Measurements from ENCODE around the gene IL18BP. TPM values are rescaled to one million over a fixed set of nuclear protein-coding genes. Genes with fewer than 3 reads are reported as not detected.

The IL18BP gene
- total RNA-seq, 1 experiment from 2014 or later = 5.1 TPM

GRCh38 chr11:71987521-71987920 is 11.2 kb upstream of the IL18BP start:
- POLR2A ChIA-PET = interaction anchor here (0.6 to 1.2 kb wide), 3 partner anchors 10 to 54 kb away, joined by 4 read pairs; no protein-coding TSS in a partner anchor
- no TSS peak for BruUV-seq (replicated peaks)
- H3K9me3 Mint-ChIP-seq (ENCODE audit: unreplicated experiment) = no peaks in the 10 kb centered on the region
- intact Hi-C loops (cut with micrococcal nuclease) = no loop called here
- H3K4me3 Mint-ChIP-seq (ENCODE audit: unreplicated experiment) = no peak overlapping the region
- no peaks in the 10 kb centered on the region for H3K27me3 Mint-ChIP-seq (ENCODE audit: insufficient read depth, unreplicated experiment)
- H3K27ac Mint-ChIP-seq (ENCODE audit: low read depth, unreplicated experiment) = no peak overlapping the region
- H3K4me1 Mint-ChIP-seq (ENCODE audit: insufficient read depth, unreplicated experiment) = no peaks in the 10 kb centered on the region
- DNase-seq (ENCODE audit: unreplicated experiment) = no peak
- TF ChIP-seq, protein P1, sequence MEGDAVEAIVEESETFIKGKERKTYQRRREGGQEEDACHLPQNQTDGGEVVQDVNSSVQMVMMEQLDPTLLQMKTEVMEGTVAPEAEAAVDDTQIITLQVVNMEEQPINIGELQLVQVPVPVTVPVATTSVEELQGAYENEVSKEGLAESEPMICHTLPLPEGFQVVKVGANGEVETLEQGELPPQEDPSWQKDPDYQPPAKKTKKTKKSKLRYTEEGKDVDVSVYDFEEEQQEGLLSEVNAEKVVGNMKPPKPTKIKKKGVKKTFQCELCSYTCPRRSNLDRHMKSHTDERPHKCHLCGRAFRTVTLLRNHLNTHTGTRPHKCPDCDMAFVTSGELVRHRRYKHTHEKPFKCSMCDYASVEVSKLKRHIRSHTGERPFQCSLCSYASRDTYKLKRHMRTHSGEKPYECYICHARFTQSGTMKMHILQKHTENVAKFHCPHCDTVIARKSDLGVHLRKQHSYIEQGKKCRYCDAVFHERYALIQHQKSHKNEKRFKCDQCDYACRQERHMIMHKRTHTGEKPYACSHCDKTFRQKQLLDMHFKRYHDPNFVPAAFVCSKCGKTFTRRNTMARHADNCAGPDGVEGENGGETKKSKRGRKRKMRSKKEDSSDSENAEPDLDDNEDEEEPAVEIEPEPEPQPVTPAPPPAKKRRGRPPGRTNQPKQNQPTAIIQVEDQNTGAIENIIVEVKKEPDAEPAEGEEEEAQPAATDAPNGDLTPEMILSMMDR (IDR thresholded peaks at IDR 0.05; ENCODE audit: unreplicated experiment) = no peak
- CTCF ChIA-PET = interaction anchor here (1.2 to 4.3 kb wide), 2 partner anchors 10 to 443 kb away, joined by 3 to 51 read pairs; no protein-coding TSS in a partner anchor
- H3K36me3 Mint-ChIP-seq (ENCODE audit: insufficient read depth, unreplicated experiment) = peaks cover 13% of the 10 kb centered on the region

DNA sequence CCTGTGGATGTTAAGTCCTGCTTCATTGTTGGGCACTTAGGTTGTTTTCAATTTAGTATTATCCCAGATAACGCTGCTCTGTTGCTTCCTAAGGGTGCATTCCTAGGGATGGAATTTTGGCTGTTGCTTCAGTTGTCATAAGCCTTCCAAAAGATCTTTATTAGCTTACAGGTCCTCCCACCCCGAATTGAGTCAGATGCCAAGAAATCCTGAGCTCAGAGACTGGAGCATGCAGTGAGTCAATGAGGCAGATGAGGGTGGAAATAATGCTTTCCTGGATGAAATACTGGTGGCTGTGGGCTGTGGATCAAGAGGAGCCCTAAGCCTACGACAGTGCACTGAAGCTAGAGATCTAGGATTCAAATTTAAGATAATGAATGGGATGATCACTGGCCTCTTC is 10.7 kb upstream of the IL18BP start:
- Mint-ChIP-seq H3K4me3 (ENCODE audit: unreplicated experiment) (no peak overlapping the region), H3K4me1 (ENCODE audit: insufficient read depth, unreplicated experiment) (no peaks in the 10 kb centered on the region), H3K36me3 (ENCODE audit: insufficient read depth, unreplicated experiment) (peaks cover 13% of the 10 kb centered on the region), H3K27me3 (ENCODE audit: insufficient read depth, unreplicated experiment) (no peaks in the 10 kb centered on the region), H3K9me3 (ENCODE audit: unreplicated experiment) (no peaks in the 10 kb centered on the region), H3K27ac (ENCODE audit: low read depth, unreplicated experiment) (no peak overlapping the region)
- ChIA-PET CTCF (interaction anchor here (0.6 to 4.3 kb wide), 6 partner anchors 11 to 694 kb away, joined by 3 to 51 read pairs (median 3); partner anchors contain the start of gene CLPB), POLR2A (interaction anchor here (0.6 to 1.2 kb wide), 3 partner anchors 11 to 53 kb away, joined by 4 read pairs; no protein-coding TSS in a partner anchor)
- intact Hi-C loops (cut with micrococcal nuclease) = no loop called here
- BruUV-seq (replicated peaks) = no TSS peak
- TF ChIP-seq, protein P1 (IDR thresholded peaks at IDR 0.05; ENCODE audit: unreplicated experiment) = no peak
- DNase-seq (ENCODE audit: unreplicated experiment) = no peak

DNA sequence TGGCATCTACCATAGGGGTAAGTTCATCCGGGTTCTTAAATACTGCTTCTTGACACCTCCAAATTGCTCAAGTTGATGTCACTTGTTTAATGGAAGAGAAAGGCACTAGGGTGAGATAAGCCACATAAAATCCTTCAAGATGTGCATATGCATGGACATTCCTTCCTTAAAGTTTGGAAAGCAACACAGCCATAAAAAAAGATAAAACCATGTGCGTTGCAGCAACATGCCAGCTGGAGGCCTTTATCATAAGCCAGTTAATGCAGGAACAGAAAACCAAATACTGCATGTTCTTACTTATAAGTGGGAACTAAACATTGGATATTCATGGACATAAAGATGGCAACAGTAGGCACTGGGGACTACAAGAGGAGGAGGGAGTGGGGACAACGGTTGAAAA is 8.0 kb upstream of the IL18BP start:
- CTCF ChIA-PET = interaction anchor here (1.0 to 1.5 kb wide), 2 partner anchors 8 to 12 kb away, joined by 4 to 6 read pairs; partner anchors contain the start of gene IL18BP
- POLR2A ChIA-PET = interaction anchor here (1.1 kb wide), 1 partner anchor 18 kb away, joined by 3 read pairs; no protein-coding TSS in a partner anchor
- BruUV-seq (replicated peaks) = no TSS peak
- DNase-seq (ENCODE audit: unreplicated experiment) = no peak
- intact Hi-C loops (cut with micrococcal nuclease) = no loop called here
- Mint-ChIP-seq H3K4me3 (ENCODE audit: unreplicated experiment) (no peak overlapping the region), H3K4me1 (ENCODE audit: insufficient read depth, unreplicated experiment) (no peaks in the 10 kb centered on the region), H3K9me3 (ENCODE audit: unreplicated experiment) (no peaks in the 10 kb centered on the region), H3K27ac (ENCODE audit: low read depth, unreplicated experiment) (no peak overlapping the region), H3K36me3 (ENCODE audit: insufficient read depth, unreplicated experiment) (peaks cover 23% of the 10 kb centered on the region), H3K27me3 (ENCODE audit: insufficient read depth, unreplicated experiment) (no peaks in the 10 kb centered on the region)
- TF ChIP-seq, protein P1 (IDR thresholded peaks at IDR 0.05; ENCODE audit: unreplicated experiment) = no peak

- H3K4me1 Mint-ChIP-seq (ENCODE audit: insufficient read depth, unreplicated experiment) = no peaks in the 10 kb centered on the region
- TF ChIP-seq, protein P1 (IDR thresholded peaks at IDR 0.05; ENCODE audit: unreplicated experiment) = no peak
- no peaks in the 10 kb centered on the region for H3K27me3 Mint-ChIP-seq (ENCODE audit: insufficient read depth, unreplicated experiment)
- H3K4me3 Mint-ChIP-seq (ENCODE audit: unreplicated experiment) = no peak overlapping the region
- H3K27ac Mint-ChIP-seq (ENCODE audit: low read depth, unreplicated experiment) = no peak overlapping the region
- peaks cover 17% of the 10 kb centered on the region for H3K36me3 Mint-ChIP-seq (ENCODE audit: insufficient read depth, unreplicated experiment)
- POLR2A ChIA-PET = no interaction called here
- H3K9me3 Mint-ChIP-seq (ENCODE audit: unreplicated experiment) = no peaks in the 10 kb centered on the region
- BruUV-seq (replicated peaks) = no TSS peak
- DNase-seq (ENCODE audit: unreplicated experiment) = no peak
- intact Hi-C loops (cut with micrococcal nuclease) = no loop called here
- CTCF ChIA-PET = interaction anchor here (0.6 to 0.7 kb wide), 3 partner anchors 12 to 689 kb away, joined by 3 read pairs; no protein-coding TSS in a partner anchor
Observed at GRCh38 chr11:71991494-71991893, 7.2 kb upstream of the IL18BP start.

Data from MCF 10A (cell line).